Stromal cell of bone marrow (primary cell): ENCODE measurements around the gene F7.
"Not testable (repeated sequence)": the region's sequence is repeated elsewhere in the genome, so short reads cannot be mapped to it uniquely, and the experiment has no call there.

Experiments
- DNase-seq: peaks from one replicate; pipeline ENCODE4 v3.0.0-alpha.2; 2012; ENCODE audit warnings: low read depth

F7 gene

DNA sequence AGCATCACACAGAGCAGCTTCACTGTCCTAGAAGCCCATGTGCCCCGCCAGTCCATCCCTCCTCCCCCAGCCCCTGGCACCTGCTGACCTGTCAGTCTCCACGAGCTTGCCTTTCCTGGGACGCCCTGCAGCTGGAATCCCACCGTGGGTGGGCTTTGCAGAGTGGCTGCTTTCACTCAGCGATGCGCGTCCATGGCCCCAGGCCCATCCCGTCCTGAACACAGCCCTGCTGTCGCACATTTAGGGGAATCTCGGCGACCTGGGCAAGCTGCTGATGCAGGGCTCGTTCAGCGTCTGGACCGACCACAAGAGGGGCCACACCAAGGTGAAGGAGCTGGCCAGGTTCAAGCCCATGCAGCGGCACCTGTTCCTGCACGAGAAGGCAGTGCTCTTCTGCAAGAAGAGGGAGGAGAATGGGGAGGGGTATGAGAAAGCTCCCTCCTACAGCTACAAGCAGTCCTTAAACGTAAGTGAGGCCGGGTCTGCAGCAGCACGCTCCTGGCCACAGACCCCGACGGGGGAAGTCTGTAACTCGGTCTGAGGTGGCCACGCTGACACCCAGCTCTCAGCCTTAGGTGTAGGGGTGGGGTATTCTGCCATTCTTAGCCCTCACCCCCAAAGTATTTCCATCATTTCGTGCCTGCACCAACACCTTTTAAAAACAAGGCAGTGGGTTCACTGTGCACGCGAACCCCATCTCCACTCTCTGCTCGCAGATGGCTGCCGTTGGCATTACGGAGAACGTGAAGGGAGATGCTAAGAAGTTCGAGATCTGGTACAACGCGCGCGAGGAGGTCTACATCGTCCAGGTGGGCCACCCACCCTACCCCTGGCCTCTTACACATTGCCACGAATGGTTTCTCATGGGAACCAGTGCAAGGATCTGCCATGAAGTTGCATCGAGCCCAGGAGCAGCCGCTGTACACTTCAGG is 18.3 kb upstream of the F7 start:
- DNase-seq, result no peak

DNA sequence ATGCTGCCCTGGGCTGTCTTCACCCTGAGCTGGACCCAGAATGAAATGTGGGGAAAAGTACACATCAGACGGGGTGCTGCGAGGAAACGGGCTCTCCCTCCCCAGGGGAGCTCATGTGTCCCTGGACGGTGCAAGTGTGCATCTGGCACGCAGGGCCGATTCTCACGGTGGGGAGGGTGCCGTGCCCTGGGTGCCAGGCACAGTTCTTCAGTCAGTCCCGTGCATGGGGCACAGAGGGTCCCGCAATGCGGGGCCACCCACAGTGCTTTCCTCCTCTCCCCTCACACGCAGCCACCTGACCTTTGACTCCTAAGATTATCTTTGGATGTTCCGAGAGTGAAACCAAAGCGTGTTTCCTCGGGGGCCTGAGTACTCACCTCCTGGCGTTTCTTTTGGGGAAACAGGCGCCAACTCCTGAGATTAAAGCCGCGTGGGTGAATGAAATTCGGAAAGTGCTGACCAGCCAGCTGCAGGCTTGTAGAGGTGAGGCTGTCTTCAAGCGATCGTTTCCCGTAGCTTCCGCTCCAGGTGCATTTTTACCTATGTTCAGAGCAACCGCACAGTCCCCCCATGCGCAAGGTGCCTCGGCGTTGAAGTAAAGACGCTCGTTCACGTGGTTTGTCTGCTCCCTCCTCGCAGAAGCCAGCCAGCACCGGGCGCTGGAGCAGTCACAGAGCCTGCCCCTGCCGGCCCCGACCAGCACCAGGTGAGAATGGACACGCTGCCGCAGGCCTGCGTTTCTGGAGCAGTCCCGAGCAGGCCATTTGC is 17.5 kb upstream of the F7 start:
- DNase-seq, result no peak

DNA sequence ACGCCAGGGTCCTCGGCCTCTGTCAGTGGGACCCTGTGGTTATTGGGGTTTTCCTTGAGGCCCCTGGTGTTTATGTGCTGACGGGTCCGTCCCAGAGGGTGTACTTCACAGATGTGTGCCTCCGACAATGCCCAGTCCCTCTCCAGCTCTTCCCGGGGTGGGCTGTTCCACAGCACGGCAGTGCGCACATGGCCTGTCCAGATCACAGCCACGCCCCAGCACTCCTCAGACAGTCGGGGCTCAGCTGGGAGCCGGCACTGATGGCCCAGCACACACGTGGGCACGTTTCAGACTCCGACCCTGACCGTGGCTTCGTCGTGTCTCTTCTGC is 16.9 kb upstream of the F7 start:
- no peak for DNase-seq

DNA sequence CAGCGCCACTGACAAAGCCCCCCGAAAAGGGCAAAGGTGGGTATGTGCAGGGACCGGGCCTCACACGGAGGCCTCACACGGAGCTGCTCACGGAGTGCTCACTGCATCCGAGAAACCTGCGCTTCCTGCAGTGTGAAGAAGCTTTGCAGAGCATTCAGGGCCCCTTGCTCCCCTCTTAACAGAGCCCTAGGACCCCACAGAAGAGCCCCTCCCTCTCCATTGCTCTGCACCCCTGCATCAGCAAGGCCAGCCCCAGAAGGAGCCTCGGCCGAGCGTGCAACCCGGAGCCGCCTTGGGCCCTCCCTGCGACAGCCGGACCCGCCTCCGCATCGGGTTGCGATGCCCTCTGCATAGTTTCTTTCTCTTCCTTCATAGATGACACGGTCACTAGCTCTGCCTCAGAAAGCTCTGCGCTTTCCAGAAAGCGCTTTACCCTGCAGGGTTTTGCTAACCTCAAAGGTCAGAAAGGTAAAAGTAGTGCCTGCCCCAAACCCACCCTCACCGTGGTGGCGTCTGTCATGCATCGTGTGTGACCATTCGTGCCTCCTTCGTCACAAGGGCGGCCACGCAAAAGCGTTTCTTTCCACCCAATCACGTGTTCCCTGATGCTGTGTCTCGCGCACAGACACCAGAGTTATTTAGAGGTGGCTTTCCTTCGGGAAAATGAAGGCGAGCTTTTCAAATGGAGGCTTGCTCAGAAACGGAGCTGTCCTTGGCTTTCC is 15.7 kb upstream of the F7 start:
- DNase-seq, result no peak

DNA sequence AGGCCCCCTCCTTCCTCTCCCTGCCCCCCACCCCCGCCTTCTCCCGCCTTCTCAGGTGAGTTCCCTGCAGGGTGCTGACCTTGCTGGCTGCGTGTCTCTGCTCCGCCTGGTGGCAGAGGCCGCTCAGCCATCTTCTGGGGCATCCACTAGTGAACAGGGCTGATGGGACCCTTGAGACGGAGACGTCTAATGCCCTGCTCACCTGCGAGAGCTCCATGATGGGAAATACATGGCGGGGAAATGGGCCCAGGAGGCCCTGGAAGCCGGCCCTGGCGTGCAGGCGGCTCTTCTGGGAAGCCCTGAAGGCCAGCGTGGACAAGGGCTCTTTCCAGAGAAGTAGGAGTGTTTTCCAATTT is 15.2 kb upstream of the F7 start:
- DNase-seq, result no peak

DNA sequence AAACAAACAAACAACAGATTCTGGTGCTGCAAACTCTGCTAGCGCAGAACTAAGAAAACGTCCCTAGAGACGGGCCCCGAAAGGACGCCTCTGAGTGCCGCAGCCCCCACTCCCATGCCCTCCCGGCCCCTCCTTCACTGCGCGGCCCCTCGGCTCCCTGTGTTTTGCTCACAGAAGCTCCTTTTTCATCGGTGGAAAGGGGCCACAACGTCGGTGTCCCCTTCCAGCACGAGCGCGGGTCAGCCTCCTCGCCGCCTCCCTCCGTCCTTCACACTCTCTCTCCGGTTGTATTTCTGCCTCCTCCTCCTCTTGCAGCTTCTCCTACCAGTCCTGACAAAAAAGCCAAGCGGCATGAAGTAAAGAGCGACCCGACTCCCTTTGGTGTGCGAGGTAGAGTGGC is 14.8 kb upstream of the F7 start:
- DNase-seq, result no peak

DNA sequence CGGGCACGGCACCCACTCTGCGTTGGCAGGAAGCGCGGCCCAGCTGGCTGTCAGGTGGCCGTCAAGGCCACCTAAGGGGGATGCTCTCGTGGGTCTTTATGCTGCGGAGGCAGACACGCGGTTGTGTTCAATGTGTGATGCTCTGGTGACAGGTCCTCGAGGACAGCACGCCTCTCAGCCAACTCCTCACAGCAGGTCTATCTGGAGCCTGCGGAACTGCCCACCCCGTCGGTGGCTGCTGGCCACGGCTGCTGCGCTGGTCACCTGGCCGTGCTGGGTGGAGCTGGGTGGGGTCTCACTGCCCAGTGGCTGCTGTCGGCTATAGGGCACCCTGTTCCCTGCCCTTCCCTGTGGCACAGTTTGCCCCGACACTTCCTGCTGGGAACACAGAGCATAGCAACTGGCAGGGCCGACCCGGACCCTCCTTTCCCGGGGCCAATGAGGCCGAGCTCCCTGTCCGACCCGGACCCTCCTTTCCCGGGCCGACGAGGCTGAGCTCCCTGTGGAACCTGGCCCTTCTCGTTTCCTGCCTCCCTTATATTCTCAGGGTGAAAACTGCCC is 14.3 kb upstream of the F7 start:
- DNase-seq, result no peak

DNA sequence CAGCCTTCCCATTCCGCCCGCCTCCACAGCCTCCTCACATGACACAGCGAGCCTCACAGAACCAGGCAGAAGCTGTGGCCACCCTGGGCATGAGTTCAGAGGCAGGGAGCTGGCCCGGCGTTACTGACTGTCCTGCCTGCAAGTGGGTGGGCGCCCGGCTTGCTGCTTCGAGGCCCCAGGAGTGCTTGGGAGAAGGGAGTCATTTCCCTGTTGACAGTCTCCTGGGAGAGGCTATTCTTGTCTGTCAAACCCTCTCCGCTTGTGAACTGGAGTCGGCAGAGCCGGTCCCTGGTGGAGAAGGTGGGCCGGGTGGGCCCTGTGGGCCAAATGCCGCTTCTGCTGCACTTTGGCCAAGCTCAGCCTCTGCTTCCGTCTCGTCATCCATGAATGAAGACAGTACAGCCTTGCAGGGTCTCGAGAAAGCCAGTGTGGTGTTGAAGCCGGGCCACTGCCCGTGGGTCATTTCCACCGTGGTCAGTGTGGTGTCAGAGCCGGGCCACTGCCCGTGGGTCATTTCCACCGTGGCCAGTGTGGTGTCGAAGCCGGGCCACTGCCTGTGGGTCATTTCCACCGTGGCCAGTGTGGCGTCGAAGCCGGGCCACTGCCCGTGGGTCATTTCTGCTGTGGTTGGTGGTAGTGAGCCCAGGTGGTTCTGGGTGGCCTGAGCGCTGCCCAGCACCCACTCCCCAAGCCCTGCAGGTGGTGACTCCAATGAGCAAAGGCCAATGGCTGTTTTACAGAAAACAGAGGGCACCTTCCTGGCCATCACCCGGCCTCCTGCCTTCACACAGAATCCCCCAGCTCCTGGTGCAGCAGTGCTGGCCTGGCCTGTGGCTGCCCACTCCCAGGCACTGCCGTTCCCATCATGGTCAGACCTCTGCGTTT is 13.5 kb upstream of the F7 start:
- no peak for DNase-seq

DNA sequence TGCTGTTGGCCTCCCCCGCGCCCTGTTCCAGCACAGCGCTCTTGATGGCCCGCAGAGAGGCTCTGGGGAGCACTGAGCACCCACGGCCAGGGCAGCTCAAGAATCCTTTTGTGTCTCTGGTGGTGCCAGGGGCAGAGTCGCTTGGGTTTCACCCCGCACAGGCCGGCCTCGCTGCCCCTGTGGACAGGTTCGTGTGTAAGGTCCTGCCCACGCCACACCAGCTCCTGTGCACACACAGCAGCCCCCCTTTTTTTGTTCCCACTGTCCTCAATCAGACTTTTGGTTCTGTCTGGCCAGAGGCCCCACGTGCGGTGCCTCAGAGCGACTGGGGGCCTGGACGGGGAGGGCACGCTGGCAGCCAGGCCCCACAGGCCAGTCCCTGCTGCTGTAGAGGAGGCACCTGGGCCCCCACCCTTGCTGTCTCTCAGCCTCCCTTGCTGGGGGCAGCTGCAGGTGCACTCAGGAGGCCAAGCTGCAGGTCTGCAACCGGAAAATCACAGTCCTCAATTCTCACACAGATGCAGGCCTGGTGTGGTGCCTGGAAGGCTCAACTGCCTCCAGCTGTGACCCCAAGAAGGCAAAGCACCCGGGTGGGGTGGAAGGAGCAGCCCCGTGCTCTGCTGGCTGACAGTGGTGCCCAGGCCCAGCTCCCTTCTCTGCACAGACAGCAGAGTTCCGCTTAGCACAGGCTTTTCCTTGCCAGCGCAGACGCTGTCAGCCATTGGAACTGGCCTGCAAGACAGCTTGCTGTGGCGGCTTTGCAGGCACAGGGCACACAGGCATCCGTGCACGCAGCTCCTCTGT is 12.6 kb upstream of the F7 start:
- no peak for DNase-seq

DNA sequence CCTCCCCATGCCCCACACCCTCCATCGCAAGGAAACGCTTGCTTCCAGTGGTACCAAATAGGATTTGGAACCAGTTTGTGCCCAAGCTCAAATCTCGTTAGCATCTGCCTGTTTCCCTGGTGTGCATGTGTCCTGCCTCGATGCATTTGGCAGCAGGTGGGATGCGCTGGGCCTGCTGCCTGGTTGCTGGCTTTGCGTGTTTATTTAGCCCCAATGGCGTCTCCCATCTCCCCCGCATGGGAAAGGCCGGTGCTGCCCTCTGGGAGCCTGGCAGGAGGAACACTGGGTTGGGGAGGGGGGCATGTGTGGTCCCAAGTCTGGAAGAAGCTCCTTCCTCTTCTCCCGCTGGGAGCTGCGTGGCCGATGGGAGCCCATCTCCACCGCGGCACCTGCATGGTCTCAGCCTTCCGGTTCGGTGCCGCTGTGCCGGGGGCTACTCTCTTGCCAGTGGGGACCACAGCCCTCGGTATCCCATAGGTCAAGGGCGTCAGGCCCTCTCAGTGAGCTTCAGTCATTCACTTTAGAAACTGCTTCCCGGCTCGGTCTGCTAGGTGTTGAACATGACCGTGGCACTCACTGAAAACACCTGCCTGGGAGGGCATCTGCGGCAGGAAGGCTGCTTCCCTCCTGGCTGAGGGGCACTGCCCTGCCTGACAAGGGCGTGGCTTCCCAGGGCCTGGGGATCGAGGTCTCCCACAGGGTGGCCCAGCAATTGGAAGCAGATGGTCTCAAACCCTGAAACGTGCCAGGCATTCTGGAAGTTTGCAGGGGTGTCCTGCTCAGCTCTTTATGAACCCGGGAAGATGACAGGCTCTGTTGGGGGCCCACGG is 11.8 kb upstream of the F7 start:
- no peak for DNase-seq

DNA sequence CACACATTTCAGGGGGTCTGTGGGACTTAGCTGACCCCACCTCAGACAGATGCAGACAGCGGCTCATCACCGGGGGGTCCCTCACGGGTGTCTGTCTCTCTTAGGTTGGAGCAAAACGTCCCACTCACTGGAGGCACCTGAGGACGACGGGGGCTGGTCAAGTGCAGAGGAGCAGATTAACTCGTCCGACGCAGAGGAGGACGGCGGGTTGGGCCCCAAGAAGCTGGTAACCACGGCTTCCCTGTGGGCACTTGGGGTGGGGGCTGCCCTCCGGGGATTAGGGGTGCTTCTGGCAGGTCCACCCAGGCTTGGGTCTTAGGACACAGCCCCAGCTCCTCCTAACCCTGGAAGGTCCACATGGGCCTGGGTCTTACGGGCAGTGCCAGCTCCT is 11.2 kb upstream of the F7 start:
- no peak for DNase-seq

DNA sequence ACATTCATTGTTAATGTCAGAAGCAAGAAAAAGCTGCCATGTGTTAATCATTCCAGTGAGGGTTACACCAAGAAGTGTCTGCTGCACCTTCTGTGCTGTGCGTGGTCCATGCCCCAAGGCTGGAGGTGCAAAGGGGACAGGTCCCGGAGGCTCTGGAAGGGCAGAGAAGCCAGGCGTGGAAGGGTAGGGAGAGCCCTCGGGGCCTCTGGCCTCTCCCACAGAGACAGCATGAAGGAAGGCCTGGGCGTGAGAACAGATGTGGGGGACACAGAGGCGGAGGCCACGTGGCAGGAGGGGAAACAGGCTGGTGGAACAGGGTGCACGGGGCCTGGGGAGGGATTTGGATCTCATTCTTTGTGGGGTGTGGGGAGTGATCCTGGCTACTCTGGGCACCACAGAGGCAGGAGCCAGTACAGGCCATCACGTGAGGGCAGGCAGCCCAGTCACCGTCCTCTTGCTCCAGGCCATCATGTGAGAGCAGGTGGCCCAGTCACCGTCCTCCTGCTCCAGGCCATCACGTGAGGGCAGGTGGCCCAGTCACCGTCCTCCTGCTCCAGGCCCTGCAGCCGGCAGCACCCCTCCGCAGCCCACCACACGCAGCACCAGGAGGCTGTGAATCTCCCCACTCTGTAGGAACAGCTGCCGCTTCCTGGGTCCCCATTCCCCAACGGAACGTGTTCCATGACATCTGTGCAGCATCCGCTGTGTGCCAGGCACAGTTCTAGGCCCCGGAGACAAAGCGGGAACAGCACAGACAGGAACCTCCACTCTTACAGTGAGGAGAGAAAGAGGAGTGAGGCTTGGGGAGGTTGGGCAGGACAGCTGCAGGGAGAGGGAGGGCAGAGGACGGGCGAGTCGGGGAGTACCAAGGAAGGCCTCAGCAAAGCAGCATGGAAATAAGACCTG is 10.2 kb upstream of the F7 start:
- DNase-seq, result no peak

DNA sequence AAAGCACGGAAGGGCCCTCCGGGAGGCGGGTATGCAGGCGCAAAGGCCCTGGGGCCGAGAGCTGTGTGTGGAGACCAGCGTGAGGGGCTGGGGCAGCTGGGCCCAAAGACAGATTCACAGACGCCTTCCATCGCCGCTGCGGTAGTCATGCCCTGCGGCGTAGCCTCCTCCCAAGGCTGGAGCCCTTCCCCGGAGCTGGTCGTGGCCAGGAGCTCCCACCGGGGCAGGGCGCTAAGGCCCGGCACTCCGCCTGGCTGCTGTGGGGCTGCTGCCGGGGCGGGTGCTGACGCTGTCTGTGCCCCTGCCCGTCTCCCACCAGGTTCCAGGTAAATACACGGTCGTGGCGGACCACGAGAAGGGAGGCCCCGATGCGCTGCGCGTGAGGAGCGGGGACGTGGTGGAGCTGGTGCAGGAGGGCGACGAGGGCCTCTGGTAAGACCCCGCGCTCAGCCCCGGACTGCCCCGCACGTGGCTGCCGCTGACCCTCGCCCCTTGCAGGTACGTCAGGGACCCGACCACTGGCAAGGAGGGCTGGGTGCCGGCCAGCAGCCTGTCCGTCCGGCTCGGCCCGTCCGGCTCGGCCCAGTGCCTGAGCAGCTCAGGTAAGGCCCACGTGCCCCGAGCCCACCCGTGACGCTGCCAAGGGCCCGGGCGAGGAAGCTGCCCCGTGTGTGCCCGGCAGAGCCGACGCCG is 9.4 kb upstream of the F7 start:
- DNase-seq, result no peak

DNA sequence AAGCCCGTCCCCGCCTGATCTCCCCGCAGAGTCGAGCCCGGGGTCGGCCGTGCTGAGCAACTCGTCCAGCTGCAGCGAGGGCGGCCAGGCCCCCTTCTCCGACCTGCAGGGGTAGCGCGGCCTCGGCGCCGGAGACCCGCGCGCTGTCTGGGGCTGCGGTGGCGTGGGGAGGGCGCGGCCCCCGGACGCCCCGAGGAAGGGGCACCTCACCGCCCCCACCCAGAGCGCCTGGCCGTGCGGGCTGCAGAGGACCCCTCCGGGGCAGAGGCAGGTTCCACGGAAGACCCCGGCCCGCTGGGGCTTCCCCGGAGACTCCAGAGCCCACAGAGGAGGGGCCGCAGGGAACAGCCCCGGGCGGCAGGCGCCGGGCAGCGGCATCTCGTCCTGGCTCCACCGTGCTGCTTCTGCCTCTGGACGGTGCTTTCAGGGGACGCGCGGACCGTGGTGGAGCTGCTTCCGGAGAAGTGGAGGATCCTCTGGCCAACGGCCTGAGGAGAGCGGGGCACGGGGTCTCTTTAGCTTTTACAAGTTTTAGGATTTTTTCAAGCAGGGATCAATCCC is 8.8 kb upstream of the F7 start:
- no peak for DNase-seq

DNA sequence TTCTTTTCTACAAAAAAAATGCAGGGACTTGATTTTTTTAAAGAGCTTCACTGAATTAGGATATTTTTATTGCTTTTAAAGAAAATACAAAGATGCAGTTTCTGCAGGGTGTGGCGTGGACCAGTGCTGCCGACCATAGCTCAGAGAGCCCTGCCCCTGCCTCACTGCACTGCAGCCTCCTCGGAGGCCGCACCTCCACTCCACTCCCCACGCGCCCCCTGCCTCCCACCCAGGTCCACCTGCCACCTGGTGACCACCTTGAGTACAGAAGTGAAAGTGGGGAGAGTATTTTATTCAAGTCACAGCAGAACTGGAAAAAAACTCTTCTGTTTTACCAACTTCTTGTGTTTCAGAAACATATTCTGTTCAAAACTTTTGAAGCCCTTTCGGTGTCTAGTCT is 7.9 kb upstream of the F7 start:
- no peak for DNase-seq

DNA sequence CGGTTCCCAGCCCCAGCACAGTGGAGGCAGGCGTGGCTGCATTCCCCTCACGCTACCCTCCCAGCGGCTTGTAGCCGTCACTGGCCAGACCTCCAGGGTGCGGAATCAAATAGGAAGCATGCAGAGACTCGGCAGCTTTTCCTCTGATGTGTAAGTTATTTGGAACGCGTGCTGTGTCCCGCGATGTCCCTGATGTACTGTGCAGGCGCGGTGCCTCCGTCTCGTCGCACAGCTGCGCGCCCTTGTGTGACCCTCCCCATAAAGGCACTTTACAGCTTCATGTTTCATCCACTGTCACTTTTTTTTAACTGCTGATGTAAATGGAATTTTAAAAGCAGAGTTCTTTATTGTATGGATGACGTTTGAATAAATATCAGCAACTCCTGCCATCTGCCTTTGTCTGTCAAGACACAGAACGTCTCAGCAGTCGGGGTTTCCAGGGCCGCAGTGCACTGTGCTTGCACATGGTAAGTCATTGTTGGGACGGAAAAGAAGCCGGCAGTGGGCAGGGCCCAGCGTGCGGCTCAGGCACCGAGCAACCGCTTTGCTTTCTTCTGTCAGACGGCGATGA is 7.3 kb upstream of the F7 start:
- no peak for DNase-seq

DNA sequence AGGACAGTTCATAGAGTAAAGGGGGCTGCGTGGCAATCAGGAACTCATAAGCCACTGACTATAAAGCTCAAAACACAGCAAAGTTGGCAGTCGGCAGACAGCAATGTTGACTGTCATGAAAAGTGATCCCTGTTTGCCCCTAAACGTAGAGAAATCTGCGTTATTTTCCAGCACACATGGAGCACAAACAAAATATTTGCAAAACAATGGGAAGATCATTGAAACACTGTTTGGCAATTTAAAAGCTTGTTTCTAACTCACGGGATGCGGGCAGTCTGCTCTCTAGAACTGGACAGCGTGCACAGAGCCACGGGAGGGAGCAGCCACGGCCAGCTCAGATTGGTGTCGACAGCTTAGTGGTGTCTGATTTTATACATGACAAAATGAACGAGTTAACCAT is 6.4 kb upstream of the F7 start:
- no peak for DNase-seq

DNA sequence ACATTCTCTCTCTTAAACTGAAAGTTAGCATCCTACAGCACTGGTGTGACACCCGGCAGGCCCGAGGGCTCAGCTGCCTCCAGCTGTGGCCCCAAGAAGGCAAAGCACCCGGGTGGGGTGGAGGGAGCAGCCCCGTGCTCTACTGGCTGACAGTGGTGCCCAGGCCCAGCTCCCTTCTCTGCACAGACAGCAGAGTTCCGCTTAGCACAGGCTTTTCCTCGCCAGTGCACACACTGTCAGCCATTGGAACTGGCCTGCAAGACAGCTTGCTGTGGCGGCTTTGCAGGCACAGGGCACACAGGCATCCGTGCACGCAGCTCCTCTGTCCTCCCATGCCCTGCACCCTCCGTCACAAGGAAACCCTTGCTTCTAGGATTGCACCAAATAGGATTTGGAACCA is 3.3 kb upstream of the F7 start:
- not testable (repeated sequence) for DNase-seq
